ENCODE results near the gene ASIC2.

The ASIC2 gene

DNA sequence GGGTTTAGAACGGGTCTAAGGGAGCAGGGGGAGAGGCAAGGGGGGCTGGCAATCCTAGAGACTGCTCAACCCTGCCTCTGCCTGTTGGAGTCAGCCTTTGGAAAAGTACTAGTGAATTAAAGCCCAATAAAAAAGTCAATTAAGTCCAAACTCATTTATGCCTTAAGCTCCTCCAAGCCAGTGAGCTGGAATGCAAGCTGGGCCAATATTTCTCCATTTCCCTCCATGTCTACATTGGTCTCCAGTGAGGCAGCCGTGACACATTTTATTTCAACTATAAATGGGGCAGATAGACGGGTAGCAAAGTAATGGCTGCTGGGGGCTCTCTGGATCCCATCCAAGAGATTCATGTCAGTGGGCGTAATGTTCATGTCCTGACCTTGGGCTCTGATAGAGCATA lies 157.4 kb downstream of the ASIC2 start (continued):
- TF ChIP-seq, protein P1, sequence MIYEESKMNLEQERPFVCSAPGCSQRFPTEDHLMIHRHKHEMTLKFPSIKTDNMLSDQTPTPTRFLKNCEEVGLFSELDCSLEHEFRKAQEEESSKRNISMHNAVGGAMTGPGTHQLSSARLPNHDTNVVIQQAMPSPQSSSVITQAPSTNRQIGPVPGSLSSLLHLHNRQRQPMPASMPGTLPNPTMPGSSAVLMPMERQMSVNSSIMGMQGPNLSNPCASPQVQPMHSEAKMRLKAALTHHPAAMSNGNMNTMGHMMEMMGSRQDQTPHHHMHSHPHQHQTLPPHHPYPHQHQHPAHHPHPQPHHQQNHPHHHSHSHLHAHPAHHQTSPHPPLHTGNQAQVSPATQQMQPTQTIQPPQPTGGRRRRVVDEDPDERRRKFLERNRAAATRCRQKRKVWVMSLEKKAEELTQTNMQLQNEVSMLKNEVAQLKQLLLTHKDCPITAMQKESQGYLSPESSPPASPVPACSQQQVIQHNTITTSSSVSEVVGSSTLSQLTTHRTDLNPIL (CRISPR knock-in tag; IDR thresholded peaks at IDR 0.05; ENCODE audit: low read depth), result no peak
- no peak for TF ChIP-seq ZNF70 (CRISPR knock-in tag; IDR thresholded peaks at IDR 0.05)

DNA sequence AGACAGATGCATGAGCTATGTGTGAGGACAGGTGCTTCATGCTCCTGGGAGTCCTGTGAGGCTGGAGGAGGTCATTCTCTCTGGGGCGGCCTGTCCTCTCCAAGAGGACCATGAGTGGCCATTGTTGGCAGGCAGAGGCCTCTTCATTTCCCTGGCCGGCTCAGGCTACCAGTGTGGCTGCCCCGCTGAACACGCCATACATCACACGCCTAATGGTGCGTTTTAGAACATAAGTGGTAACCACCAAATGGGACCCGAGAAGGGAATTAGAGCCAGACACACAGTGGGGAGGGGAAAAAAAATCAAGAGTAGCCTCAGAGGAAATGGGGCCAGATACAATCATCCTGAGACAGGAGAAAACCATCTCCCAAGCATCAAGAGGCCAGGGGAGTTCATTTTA lies 161.5 kb downstream of the ASIC2 start:
- no peak for ATAC-seq
- TF ChIP-seq, protein P1 (CRISPR knock-in tag; IDR thresholded peaks at IDR 0.05; ENCODE audit: low read depth), result no peak
- TF ChIP-seq SNAI2 (CRISPR knock-in tag; IDR thresholded peaks at IDR 0.05) (no peak), TCF4 (CRISPR knock-in tag; IDR thresholded peaks at IDR 0.05; ENCODE audit: borderline replicate concordance) (no peak), BACH2 (CRISPR knock-in tag; IDR thresholded peaks at IDR 0.05; ENCODE audit: borderline replicate concordance) (no peak), ZFP3 (CRISPR knock-in tag; IDR thresholded peaks at IDR 0.05) (no peak), RARB (CRISPR knock-in tag; IDR thresholded peaks at IDR 0.05) (no peak), ZNF565 (CRISPR knock-in tag; conservative IDR thresholded peaks at IDR 0.05; ENCODE audit: low read depth) (no peak), PPARA (CRISPR knock-in tag; IDR thresholded peaks at IDR 0.05; ENCODE audit: borderline replicate concordance) (no peak)
- TF ChIP-seq, protein P2, sequence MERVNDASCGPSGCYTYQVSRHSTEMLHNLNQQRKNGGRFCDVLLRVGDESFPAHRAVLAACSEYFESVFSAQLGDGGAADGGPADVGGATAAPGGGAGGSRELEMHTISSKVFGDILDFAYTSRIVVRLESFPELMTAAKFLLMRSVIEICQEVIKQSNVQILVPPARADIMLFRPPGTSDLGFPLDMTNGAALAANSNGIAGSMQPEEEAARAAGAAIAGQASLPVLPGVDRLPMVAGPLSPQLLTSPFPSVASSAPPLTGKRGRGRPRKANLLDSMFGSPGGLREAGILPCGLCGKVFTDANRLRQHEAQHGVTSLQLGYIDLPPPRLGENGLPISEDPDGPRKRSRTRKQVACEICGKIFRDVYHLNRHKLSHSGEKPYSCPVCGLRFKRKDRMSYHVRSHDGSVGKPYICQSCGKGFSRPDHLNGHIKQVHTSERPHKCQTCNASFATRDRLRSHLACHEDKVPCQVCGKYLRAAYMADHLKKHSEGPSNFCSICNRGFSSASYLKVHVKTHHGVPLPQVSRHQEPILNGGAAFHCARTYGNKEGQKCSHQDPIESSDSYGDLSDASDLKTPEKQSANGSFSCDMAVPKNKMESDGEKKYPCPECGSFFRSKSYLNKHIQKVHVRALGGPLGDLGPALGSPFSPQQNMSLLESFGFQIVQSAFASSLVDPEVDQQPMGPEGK (CRISPR knock-in tag; IDR thresholded peaks at IDR 0.05; ENCODE audit: borderline replicate concordance), result no peak
- TF ChIP-seq, protein P3, sequence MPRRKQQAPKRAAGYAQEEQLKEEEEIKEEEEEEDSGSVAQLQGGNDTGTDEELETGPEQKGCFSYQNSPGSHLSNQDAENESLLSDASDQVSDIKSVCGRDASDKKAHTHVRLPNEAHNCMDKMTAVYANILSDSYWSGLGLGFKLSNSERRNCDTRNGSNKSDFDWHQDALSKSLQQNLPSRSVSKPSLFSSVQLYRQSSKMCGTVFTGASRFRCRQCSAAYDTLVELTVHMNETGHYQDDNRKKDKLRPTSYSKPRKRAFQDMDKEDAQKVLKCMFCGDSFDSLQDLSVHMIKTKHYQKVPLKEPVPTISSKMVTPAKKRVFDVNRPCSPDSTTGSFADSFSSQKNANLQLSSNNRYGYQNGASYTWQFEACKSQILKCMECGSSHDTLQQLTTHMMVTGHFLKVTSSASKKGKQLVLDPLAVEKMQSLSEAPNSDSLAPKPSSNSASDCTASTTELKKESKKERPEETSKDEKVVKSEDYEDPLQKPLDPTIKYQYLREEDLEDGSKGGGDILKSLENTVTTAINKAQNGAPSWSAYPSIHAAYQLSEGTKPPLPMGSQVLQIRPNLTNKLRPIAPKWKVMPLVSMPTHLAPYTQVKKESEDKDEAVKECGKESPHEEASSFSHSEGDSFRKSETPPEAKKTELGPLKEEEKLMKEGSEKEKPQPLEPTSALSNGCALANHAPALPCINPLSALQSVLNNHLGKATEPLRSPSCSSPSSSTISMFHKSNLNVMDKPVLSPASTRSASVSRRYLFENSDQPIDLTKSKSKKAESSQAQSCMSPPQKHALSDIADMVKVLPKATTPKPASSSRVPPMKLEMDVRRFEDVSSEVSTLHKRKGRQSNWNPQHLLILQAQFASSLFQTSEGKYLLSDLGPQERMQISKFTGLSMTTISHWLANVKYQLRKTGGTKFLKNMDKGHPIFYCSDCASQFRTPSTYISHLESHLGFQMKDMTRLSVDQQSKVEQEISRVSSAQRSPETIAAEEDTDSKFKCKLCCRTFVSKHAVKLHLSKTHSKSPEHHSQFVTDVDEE (CRISPR knock-in tag; IDR thresholded peaks at IDR 0.05), result no peak

DNA sequence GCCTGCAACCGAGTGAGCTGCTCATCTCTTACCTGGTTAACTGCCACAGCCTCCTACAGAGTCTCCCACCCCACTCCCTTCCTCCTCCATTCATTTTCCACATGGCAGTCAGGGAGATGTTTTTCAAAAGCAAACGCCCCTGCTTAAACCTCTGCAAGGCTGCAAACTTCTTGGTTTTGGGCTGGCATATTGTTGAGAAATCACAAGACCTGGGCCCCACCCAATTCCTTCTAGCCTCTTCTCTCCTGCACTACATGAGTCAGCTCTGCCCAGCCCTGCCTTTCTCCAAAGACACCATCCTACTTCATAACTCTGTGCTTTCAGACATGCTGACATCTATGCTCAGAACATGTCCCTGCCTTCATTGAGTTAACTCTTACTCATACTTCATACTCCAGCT lies 165.4 kb downstream of the ASIC2 start:
- no peak for ATAC-seq
- TF ChIP-seq, protein P4, sequence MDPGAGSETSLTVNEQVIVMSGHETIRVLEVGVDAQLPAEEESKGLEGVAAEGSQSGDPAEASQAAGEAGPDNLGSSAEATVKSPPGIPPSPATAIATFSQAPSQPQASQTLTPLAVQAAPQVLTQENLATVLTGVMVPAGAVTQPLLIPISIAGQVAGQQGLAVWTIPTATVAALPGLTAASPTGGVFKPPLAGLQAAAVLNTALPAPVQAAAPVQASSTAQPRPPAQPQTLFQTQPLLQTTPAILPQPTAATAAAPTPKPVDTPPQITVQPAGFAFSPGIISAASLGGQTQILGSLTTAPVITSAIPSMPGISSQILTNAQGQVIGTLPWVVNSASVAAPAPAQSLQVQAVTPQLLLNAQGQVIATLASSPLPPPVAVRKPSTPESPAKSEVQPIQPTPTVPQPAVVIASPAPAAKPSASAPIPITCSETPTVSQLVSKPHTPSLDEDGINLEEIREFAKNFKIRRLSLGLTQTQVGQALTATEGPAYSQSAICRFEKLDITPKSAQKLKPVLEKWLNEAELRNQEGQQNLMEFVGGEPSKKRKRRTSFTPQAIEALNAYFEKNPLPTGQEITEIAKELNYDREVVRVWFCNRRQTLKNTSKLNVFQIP (CRISPR knock-in tag; IDR thresholded peaks at IDR 0.05; ENCODE audit: borderline replicate concordance, low read depth), result no peak
- no peak for TF ChIP-seq ZNF565 (CRISPR knock-in tag; conservative IDR thresholded peaks at IDR 0.05; ENCODE audit: low read depth)
- no peak for TF ChIP-seq CSDC2 (CRISPR knock-in tag; IDR thresholded peaks at IDR 0.05)
- TF ChIP-seq BACH2 (CRISPR knock-in tag; IDR thresholded peaks at IDR 0.05; ENCODE audit: borderline replicate concordance), result no peak
- TF ChIP-seq, protein P2 (CRISPR knock-in tag; IDR thresholded peaks at IDR 0.05; ENCODE audit: borderline replicate concordance), result no peak
- no peak for TF ChIP-seq SNAI2 (CRISPR knock-in tag; IDR thresholded peaks at IDR 0.05)
- TF ChIP-seq, protein P5, sequence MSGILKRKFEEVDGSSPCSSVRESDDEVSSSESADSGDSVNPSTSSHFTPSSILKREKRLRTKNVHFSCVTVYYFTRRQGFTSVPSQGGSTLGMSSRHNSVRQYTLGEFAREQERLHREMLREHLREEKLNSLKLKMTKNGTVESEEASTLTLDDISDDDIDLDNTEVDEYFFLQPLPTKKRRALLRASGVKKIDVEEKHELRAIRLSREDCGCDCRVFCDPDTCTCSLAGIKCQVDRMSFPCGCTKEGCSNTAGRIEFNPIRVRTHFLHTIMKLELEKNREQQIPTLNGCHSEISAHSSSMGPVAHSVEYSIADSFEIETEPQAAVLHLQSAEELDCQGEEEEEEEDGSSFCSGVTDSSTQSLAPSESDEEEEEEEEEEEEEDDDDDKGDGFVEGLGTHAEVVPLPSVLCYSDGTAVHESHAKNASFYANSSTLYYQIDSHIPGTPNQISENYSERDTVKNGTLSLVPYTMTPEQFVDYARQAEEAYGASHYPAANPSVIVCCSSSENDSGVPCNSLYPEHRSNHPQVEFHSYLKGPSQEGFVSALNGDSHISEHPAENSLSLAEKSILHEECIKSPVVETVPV (CRISPR knock-in tag; IDR thresholded peaks at IDR 0.05), result no peak
- TF ChIP-seq, protein P3 (CRISPR knock-in tag; IDR thresholded peaks at IDR 0.05), result no peak
- no peak for TF ChIP-seq ESRRG (CRISPR knock-in tag; IDR thresholded peaks at IDR 0.05)
- no peak for TF ChIP-seq TOX (CRISPR knock-in tag; IDR thresholded peaks at IDR 0.05; ENCODE audit: borderline replicate concordance)
- TF ChIP-seq RARB (CRISPR knock-in tag; IDR thresholded peaks at IDR 0.05), result no peak
- TF ChIP-seq PPARA (CRISPR knock-in tag; IDR thresholded peaks at IDR 0.05; ENCODE audit: borderline replicate concordance), result no peak
- no peak for TF ChIP-seq ARNTL (CRISPR knock-in tag; IDR thresholded peaks at IDR 0.05; ENCODE audit: borderline replicate concordance, low read depth)
- no peak for TF ChIP-seq OSR1 (CRISPR knock-in tag; IDR thresholded peaks at IDR 0.05)
- TF ChIP-seq, protein P1 (CRISPR knock-in tag; IDR thresholded peaks at IDR 0.05; ENCODE audit: low read depth), result no peak
- no peak for TF ChIP-seq ZC3H10 (CRISPR knock-in tag; IDR thresholded peaks at IDR 0.05)
- no peak for TF ChIP-seq ISL1 (CRISPR knock-in tag; IDR thresholded peaks at IDR 0.05)

Data from SK-N-SH treated with all-trans-retinoic acid at 6 μM for 48 hours (cell line).